Epithelial cell of esophagus (primary cell): Measurements from ENCODE around the gene TERC.
A peak's percentile ranks its signal among the peaks of the same experiment; 100 is the strongest.

Source experiments
- DNase-seq: peaks from one replicate; pipeline ENCODE4 v3.0.0; 2010; ENCODE audit warnings: low read depth
- H3K4me3 ChIP-seq: 2 replicates; pipeline ENCODE4 v1.5.1; 2011; ENCODE audit warnings: mild to moderate bottlenecking, low read length, control low read depth
- TF ChIP-seq, protein P1 (sequence below): IDR thresholded peaks from 2 replicates; pipeline ENCODE4 v1.5.1; 2011; ENCODE audit warnings: low read depth, mild to moderate bottlenecking, low read length, control low read depth, inconsistent platforms; ENCODE audit not compliant: insufficient read depth; ENCODE audit errors: missing control alignments

TERC gene

GRCh38 chr3:169771497-169772304, 6.8 kb upstream of the TERC start:
- peak overlapping the region; percentile 94 for H3K4me3 ChIP-seq
- peak; percentile 60 for DNase-seq
- TF ChIP-seq, protein P1, sequence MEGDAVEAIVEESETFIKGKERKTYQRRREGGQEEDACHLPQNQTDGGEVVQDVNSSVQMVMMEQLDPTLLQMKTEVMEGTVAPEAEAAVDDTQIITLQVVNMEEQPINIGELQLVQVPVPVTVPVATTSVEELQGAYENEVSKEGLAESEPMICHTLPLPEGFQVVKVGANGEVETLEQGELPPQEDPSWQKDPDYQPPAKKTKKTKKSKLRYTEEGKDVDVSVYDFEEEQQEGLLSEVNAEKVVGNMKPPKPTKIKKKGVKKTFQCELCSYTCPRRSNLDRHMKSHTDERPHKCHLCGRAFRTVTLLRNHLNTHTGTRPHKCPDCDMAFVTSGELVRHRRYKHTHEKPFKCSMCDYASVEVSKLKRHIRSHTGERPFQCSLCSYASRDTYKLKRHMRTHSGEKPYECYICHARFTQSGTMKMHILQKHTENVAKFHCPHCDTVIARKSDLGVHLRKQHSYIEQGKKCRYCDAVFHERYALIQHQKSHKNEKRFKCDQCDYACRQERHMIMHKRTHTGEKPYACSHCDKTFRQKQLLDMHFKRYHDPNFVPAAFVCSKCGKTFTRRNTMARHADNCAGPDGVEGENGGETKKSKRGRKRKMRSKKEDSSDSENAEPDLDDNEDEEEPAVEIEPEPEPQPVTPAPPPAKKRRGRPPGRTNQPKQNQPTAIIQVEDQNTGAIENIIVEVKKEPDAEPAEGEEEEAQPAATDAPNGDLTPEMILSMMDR: no peak

GRCh38 chr3:169769287-169770181, 4.7 kb upstream of the TERC start, which contains the start of gene ACTRT3:
TSS of gene ACTRT3 (minus strand) at chr3:169769561. CDS start at chr3:169769520, 41 bp downstream.
- H3K4me3 ChIP-seq: peak within 1 kb of the TSS; percentile 94
- TF ChIP-seq, protein P1: peak; percentile 23
- peak; percentile 79 for DNase-seq

GRCh38 chr3:169764312-169764881, 463 bp downstream of the TERC start:
- TF ChIP-seq, protein P1: no peak
- DNase-seq: peak; percentile 44
- peak overlapping the region; percentile 88 for H3K4me3 ChIP-seq

DNA sequence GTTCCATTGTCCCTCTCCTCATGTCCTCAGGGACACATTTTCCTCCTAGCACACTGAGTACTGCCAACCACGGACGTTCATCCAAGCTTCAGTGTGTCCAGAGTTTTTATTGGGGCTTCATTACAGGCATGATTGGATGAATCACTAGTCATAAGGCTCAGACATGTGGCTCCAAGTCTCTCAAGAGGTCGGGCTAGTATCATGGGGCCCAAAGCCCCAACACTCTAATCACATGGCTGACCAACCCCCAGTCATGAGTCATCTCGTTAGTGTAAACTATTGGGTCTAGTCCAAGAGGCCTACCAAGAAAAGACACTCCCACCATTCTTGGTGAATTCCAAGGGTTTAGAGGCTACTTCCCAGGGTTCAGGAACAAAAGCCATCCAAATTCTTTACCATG, 4.4 kb downstream of the TERC start:
- TF ChIP-seq, protein P1: no peak
- H3K4me3 ChIP-seq: no peak overlapping the region
- DNase-seq: peak; percentile 34

- TF ChIP-seq, protein P1: no peak
- H3K4me3 ChIP-seq: no peak overlapping the region
- peak; percentile 89 for DNase-seq
Measured at GRCh38 chr3:169759256-169759655, 5.6 kb downstream of the TERC start.

DNA sequence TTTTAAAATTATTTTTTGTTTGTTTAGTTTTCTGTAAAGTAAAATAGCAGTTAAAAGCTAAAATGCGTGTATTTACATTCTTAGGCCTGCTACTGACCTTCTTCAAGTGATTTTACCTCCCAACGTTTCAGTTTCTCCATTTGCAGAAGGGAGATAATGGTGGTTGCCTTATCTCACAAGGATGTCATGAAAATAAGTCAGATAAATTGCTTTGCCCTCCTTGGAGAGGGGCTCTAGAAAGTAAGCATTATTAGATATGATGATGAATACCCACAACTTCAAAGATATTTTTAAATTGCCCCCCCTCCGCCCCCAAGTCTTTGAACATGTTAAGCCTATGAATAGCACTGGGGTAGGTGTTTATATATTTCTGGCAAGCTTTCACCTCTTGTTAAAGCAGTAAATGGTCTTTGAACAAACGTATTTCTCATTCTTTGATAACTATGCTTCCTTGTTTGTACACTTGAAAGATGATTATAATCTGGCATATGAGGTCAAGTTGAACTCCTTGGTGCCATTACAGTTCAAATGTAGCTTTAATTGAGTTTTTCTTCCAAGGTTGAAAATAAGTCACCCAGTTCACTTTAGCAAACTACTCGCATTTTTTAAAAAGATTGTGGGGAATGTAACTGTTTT, 6.4 kb downstream of the TERC start:
- no peak for DNase-seq

More for the DNA sequence above, 6.4 kb downstream of the TERC start:
- H3K4me3 ChIP-seq: no peak overlapping the region
- TF ChIP-seq, protein P1: no peak
